ENCODE data around the gene KSR2.

Gene KSR2

GRCh38 chr12:117622741-117623140 is 346.0 kb downstream of the KSR2 start:
- ATAC-seq = no peak
- H3K36me3 Mint-ChIP-seq = no peaks in the 10 kb centered on the region
- H3K4me3 Mint-ChIP-seq = no peak overlapping the region
- no peaks in the 10 kb centered on the region for H3K4me1 Mint-ChIP-seq
- peaks cover 4% of the 10 kb centered on the region for H3K9me3 Mint-ChIP-seq
- no peak for DNase-seq (ENCODE audit: low spot score in 2 of 2)
- H3K27ac Mint-ChIP-seq = no peak overlapping the region

DNA sequence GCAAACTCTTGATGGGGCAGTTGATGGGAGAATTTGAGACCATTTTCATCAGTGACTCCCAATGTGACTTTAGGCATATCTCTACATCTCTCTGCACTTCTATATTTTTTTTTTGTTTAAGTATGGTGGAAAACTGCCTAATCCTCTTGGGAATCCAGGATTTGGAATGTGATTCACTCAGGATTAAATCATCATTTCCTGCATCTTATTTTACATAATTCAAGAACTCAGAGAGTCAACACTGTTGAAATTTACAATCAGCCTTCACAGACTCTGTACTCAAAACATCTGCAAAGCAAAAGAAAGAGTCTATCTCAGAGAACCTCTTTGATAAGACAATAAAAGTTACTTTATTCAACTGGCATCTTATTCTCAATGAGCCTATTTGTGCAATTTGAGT is 346.7 kb downstream of the KSR2 start:
- no peaks in the 10 kb centered on the region for H3K4me1 Mint-ChIP-seq
- H3K4me3 Mint-ChIP-seq = no peak overlapping the region
- H3K36me3 Mint-ChIP-seq = no peaks in the 10 kb centered on the region
- DNase-seq (ENCODE audit: low spot score in 2 of 2) = no peak
- H3K9me3 Mint-ChIP-seq = peaks cover 6% of the 10 kb centered on the region
- no peak for ATAC-seq
- H3K27ac Mint-ChIP-seq = no peak overlapping the region

DNA sequence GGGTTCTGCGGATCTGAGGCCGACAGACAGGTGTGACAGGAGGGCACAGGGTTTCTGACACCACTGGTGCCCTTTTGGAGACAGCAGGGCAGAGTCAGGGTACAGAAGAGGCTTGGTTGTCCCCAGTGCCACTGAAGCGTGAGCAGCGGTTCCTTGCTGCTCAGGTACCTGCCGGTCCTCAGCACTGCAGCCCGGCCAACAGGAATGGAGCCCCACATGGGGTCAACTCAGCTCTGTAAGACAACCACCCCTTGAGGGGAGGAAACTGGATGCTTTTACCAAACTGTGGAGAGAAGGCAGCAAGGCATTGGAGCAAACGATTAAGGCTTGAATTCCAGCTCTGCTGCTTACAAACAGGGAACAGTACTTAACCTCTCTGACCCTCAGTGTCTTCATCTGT is 361.0 kb downstream of the KSR2 start:
- DNase-seq (ENCODE audit: low spot score in 2 of 2) (no peak), ATAC-seq (no peak)
- H3K4me3 Mint-ChIP-seq = no peak overlapping the region

GRCh38 chr12:117606945-117607344 is 361.8 kb downstream of the KSR2 start:
- DNase-seq (ENCODE audit: low spot score in 2 of 2) (no peak), ATAC-seq (no peak)
- Mint-ChIP-seq H3K27ac (no peak overlapping the region), H3K36me3 (no peaks in the 10 kb centered on the region), H3K4me1 (no peaks in the 10 kb centered on the region), H3K4me3 (no peak overlapping the region), H3K9me3 (peaks cover 2% of the 10 kb centered on the region)

More for the DNA sequence above, 361.0 kb downstream of the KSR2 start:
- Mint-ChIP-seq H3K36me3 (no peaks in the 10 kb centered on the region), H3K9me3 (peaks cover 2% of the 10 kb centered on the region), H3K27ac (no peak overlapping the region), H3K4me1 (no peaks in the 10 kb centered on the region)

DNA sequence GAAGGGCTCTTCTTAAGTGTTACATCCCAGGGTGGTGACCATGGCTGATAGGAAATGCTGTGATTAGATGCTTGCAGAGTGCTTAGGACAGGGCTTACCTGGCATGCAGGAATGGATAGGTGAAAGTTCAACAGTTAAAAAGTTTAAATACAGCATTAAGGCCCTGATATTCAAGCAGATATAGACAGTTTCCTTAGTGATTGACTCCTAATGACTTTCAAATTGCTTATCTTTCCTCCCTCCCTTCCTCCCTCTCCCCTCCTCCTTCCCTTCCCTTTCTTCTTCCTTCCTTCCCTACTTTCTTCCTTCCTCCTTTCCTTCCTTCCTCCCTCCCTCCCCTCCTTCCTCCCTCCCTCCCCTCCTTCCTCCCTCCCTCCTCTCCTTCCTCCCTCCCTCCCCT is 362.8 kb downstream of the KSR2 start:
- ATAC-seq = no peak
- Mint-ChIP-seq H3K9me3 (no peaks in the 10 kb centered on the region), H3K36me3 (no peaks in the 10 kb centered on the region), H3K4me1 (no peaks in the 10 kb centered on the region), H3K4me3 (no peak overlapping the region), H3K27ac (no peak overlapping the region)
- DNase-seq (ENCODE audit: low spot score in 2 of 2) = no peak

GRCh38 chr12:117603316-117604113 is 365.3 kb downstream of the KSR2 start:
- no peaks in the 10 kb centered on the region for H3K4me1 Mint-ChIP-seq
- DNase-seq (ENCODE audit: low spot score in 2 of 2) (no peak), ATAC-seq (no peak)
- H3K9me3 Mint-ChIP-seq = no peaks in the 10 kb centered on the region
- H3K36me3 Mint-ChIP-seq = no peaks in the 10 kb centered on the region
- H3K4me3 Mint-ChIP-seq = no peak overlapping the region
- H3K27ac Mint-ChIP-seq = no peak overlapping the region

DNA sequence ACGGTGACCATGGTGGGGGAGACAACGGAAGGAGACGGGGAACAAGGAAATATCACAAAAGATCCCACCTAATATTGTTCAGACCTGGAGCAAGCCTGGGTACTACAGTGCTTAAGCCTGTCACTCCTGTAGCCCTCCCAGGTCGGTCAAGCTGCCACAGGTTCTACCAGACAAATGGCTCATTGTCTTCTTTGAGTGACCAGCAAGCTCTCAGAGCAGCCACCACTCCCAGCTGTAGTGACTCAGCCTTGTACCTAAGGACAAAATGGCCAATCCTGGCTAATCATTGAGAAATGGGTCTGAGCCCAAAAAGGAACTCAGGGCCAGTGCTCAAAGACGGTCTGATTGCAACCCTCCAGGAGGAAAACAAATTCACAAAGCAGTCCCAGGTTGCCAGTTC is 368.9 kb downstream of the KSR2 start:
- Mint-ChIP-seq H3K4me3 (no peak overlapping the region), H3K27ac (no peak overlapping the region), H3K36me3 (no peaks in the 10 kb centered on the region), H3K9me3 (no peaks in the 10 kb centered on the region), H3K4me1 (no peaks in the 10 kb centered on the region)
- ATAC-seq (no peak), DNase-seq (ENCODE audit: low spot score in 2 of 2) (no peak)

GRCh38 chr12:117596968-117597367 is 371.8 kb downstream of the KSR2 start:
- Mint-ChIP-seq H3K36me3 (no peaks in the 10 kb centered on the region), H3K9me3 (no peaks in the 10 kb centered on the region), H3K4me3 (no peak overlapping the region), H3K27ac (no peak overlapping the region), H3K4me1 (no peaks in the 10 kb centered on the region)
- DNase-seq (ENCODE audit: low spot score in 2 of 2) = no peak
- ATAC-seq = no peak

GRCh38 chr12:117595751-117596150 is 373.0 kb downstream of the KSR2 start:
- Mint-ChIP-seq H3K9me3 (peaks cover 4% of the 10 kb centered on the region), H3K4me1 (no peaks in the 10 kb centered on the region), H3K4me3 (no peak overlapping the region), H3K36me3 (no peaks in the 10 kb centered on the region), H3K27ac (no peak overlapping the region)
- ATAC-seq (no peak), DNase-seq (ENCODE audit: low spot score in 2 of 2) (no peak)

DNA sequence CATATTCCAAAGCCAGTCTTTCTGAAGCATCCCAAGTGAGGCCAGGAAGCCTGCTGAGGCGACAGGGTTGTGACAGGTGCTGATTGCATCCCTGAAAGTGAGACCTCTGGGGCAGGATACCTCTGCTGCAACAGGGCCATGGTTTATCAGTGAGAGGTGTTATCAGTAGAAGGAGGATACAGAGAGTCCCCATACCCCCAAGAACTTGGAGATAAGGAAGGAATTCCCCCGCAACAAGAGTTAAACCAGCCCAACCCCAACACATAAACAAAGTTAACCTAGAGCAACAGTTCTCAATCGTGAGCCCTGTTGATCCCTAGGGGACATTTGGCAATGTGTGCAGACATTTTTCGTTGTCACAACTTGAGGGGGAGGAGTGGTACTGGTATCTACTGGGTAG is 374.3 kb downstream of the KSR2 start:
- H3K4me1 Mint-ChIP-seq = no peaks in the 10 kb centered on the region
- no peak for ATAC-seq

DNA sequence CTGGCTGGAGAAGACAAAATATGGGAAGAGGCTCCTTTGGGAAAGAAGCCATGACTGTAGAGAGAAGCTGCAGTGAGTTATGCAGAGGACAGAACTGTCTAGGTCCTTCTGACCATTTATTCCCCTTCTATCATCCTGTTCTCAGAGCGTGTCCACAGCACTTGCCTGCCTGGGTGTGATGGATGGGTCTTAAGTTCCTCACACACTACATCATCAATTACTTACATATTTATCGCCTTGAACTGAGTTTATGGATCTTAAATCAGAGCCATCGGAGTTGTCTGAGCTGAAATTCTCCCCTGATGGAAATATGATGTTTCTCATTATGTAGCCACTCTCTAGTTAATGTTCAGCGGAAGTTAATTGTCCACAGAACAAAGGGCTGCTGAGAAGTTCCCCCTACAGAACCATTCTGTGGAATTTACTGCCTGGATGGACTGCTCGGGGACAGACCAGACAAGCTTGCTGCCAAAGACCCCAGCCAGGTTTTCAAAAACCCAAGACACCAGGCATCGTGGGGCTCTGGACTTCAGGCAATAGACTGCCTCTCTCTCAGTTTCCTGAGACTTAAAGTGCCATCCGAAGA is 374.9 kb downstream of the KSR2 start:
- ATAC-seq = no peak
- no peaks in the 10 kb centered on the region for H3K36me3 Mint-ChIP-seq
- H3K4me3 Mint-ChIP-seq = no peak overlapping the region
- peaks cover 6% of the 10 kb centered on the region for H3K9me3 Mint-ChIP-seq
- no peaks in the 10 kb centered on the region for H3K4me1 Mint-ChIP-seq
- DNase-seq (ENCODE audit: low spot score in 2 of 2) = no peak
- H3K27ac Mint-ChIP-seq = no peak overlapping the region

More for the DNA sequence above, 374.3 kb downstream of the KSR2 start:
- H3K9me3 Mint-ChIP-seq = peaks cover 6% of the 10 kb centered on the region
- no peaks in the 10 kb centered on the region for H3K36me3 Mint-ChIP-seq
- DNase-seq (ENCODE audit: low spot score in 2 of 2) = no peak
- no peak overlapping the region for H3K27ac Mint-ChIP-seq
- no peak overlapping the region for H3K4me3 Mint-ChIP-seq

DNA sequence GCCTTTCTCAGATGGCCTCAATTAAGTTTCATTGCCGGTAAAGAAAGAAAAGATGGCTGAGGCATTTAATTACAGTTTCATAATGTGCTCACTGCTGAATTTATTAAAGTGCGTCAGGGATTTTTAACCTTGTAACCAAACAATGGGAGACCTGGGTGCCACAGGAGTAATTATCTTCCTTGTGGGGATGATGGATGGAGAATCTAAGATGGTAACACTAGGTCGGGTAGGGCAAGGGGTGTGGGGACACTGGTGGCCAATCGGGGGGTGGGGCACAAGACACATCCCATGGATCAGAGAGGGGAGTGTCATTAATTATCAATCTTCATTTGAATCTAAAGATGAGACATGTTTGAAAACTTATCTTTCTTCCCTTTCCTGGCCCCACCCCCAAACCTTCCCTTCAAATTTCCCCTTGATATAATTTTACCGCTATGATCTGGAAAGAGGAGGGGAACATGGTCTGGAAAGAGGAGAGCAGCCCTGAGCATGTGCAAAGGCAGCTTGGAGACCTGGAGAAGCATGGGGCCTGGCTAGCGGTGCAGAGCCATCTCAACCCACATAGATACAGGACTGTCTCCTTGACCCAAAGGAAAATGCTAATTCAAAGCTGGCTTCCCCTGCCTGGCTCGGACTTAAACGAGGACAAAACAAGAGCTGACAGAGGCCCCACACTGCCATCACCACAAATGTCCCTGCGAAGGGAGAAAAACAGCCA is 376.0 kb downstream of the KSR2 start:
- no peak overlapping the region for H3K4me3 Mint-ChIP-seq
- H3K36me3 Mint-ChIP-seq = no peaks in the 10 kb centered on the region
- no peaks in the 10 kb centered on the region for H3K4me1 Mint-ChIP-seq
- DNase-seq (ENCODE audit: low spot score in 2 of 2) (no peak), ATAC-seq (no peak)
- no peak overlapping the region for H3K27ac Mint-ChIP-seq
- H3K9me3 Mint-ChIP-seq = peaks cover 6% of the 10 kb centered on the region

- Mint-ChIP-seq H3K4me1 (no peaks in the 10 kb centered on the region), H3K27ac (no peak overlapping the region), H3K36me3 (no peaks in the 10 kb centered on the region), H3K4me3 (no peak overlapping the region), H3K9me3 (peaks cover 6% of the 10 kb centered on the region)
- no peak for DNase-seq (ENCODE audit: low spot score in 2 of 2)
- no peak for ATAC-seq
These were observed 377.8 kb downstream of the KSR2 start for GRCh38 chr12:117590999-117591398.

DNA sequence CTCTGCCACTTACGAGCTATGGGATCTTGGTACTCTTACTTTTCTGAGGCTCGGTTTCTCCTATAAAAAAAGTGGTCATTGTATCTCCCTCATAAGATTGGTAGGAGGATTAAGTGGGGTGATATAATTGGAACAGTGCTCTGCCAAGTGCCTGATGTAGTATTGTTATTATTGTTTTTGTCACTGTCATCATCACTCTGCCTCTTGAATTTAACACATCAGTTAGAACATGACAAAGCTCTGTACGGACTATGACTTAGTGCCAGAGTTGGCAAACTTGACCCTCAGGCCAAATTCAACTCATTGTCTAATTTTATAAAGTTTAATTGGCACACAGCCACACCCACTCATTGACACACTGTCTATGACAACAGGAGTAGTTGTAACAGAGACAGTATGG is 378.4 kb downstream of the KSR2 start:
- Mint-ChIP-seq H3K27ac (no peak overlapping the region), H3K9me3 (peaks cover 6% of the 10 kb centered on the region), H3K36me3 (no peaks in the 10 kb centered on the region), H3K4me1 (no peaks in the 10 kb centered on the region), H3K4me3 (no peak overlapping the region)
- ATAC-seq (no peak), DNase-seq (ENCODE audit: low spot score in 2 of 2) (no peak)

DNA sequence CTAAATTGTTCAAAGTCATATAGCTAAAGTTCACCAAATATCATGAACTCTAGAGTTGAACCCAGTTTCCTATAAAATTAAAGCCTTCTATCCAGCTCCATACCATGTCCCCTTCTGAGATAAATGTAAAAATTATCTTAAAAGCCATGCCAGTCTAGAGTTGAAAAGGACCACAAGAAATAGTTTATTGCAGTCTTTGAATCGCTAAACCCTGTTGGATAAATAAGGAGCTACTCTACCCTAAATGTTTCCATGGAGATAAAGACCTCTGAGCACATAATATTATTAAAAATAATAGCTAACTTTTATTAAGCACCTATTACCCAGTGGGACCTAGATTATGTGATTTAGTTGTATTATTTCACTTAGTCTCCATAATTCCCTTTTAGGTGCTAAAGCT is 379.8 kb downstream of the KSR2 start:
- ATAC-seq (no peak), DNase-seq (ENCODE audit: low spot score in 2 of 2) (no peak)
- Mint-ChIP-seq H3K36me3 (no peaks in the 10 kb centered on the region), H3K4me3 (no peak overlapping the region), H3K4me1 (no peaks in the 10 kb centered on the region), H3K27ac (no peak overlapping the region), H3K9me3 (peaks cover 6% of the 10 kb centered on the region)

Data from stimulated activated effector memory CD8-positive, alpha-beta T cell treated with anti-CD3 and anti-CD28 coated beads, Interleukin-12 subunit alpha, Interleukin-12 subunit beta, amount 100 ng/mL, for 72 hours (primary cell).